ENCODE results near the gene EXOC6.

The EXOC6 gene

GRCh38 chr10:93015722-93016121 lies 167.4 kb downstream of the EXOC6 start:
- DNase-seq (ENCODE audit: low read depth in 2 of 2) = no peak

- DNase-seq (ENCODE audit: low read depth in 2 of 2) = no peak
Observed at GRCh38 chr10:93023013-93023650, 174.8 kb downstream of the EXOC6 start.

- DNase-seq (ENCODE audit: low read depth in 2 of 2) = no peak
Observed at GRCh38 chr10:93026072-93026471, 177.8 kb downstream of the EXOC6 start.

- no peak for DNase-seq (ENCODE audit: low read depth in 2 of 2)
Observed at GRCh38 chr10:93027508-93027907, 179.2 kb downstream of the EXOC6 start.

GRCh38 chr10:93028883-93029282 lies 180.6 kb downstream of the EXOC6 start:
- no peak for DNase-seq (ENCODE audit: low read depth in 2 of 2)

GRCh38 chr10:93030409-93030808 lies 182.1 kb downstream of the EXOC6 start:
- DNase-seq (ENCODE audit: low read depth in 2 of 2) = no peak

GRCh38 chr10:93032105-93032808 lies 183.9 kb downstream of the EXOC6 start:
- DNase-seq (ENCODE audit: low read depth in 2 of 2) = no peak

- DNase-seq (ENCODE audit: low read depth in 2 of 2) = no peak
Observed at GRCh38 chr10:93032809-93033137, 184.5 kb downstream of the EXOC6 start.

- DNase-seq (ENCODE audit: low read depth in 2 of 2) = no peak
Observed at GRCh38 chr10:93034426-93034825, 186.1 kb downstream of the EXOC6 start.

- DNase-seq (ENCODE audit: low read depth in 2 of 2) = no peak
Observed at GRCh38 chr10:93039110-93039509, 190.8 kb downstream of the EXOC6 start.

- DNase-seq (ENCODE audit: low read depth in 2 of 2) = no peak
Observed at GRCh38 chr10:93039721-93040120, 191.4 kb downstream of the EXOC6 start.

- no peak for DNase-seq (ENCODE audit: low read depth in 2 of 2)
Observed at GRCh38 chr10:93054486-93054885, 206.2 kb downstream of the EXOC6 start.

GRCh38 chr10:93058139-93058538 lies 209.8 kb downstream of the EXOC6 start:
- no peak for DNase-seq (ENCODE audit: low read depth in 2 of 2)

GRCh38 chr10:93059975-93060886 lies 211.9 kb downstream of the EXOC6 start, which contains the start of gene CYP26C1:
Gene CYP26C1, plus strand, starts transcription at chr10:93060798. Its CDS starts 466 bp downstream, at chr10:93061264.
- DNase-seq (ENCODE audit: low read depth in 2 of 2) = no peak

- no peak for DNase-seq (ENCODE audit: low read depth in 2 of 2)
Observed at GRCh38 chr10:93060887-93061593, 212.7 kb downstream of the EXOC6 start.

- no peak for DNase-seq (ENCODE audit: low read depth in 2 of 2)
Observed at GRCh38 chr10:93061594-93062513, 213.5 kb downstream of the EXOC6 start.

- DNase-seq (ENCODE audit: low read depth in 2 of 2) = peak; percentile 42 to 45
Observed at GRCh38 chr10:93062514-93063143, 214.3 kb downstream of the EXOC6 start.

GRCh38 chr10:93063144-93063976 lies 215.0 kb downstream of the EXOC6 start:
- DNase-seq (ENCODE audit: low read depth in 2 of 2) = no peak

GRCh38 chr10:93063977-93064660 lies 215.8 kb downstream of the EXOC6 start:
- DNase-seq (ENCODE audit: low read depth in 2 of 2) = no peak

All from stimulated activated CD8-positive, alpha-beta memory T cell treated with anti-CD3 and anti-CD28 coated beads, Interleukin-2, amount 100 ng/mL, for 48 hours (primary cell).